ENCODE data around the gene MEP1A.

Gene MEP1A

DNA sequence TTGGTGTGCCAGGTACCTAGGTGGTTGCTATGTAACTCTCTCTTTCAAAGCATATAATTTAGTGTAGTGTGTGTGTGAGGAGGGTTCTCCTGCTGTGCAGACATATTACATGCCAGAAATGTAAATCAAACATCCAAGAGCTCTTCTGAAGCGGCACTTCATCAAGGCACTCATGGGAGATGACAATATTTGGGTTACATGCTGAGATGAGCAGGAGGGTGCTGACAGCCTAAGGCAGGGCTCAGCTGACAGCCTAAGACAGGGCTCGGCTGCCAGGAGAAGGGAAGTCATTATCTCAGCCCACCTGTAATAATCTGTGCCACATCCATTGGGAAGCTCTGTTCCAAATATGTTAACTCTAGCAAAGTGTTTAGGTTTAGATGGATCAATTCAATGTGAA is 89.5 kb downstream of the MEP1A start:
- Histone ChIP-seq H3K27me3 (ENCODE audit: insufficient read depth, low read length, poor library complexity, severe bottlenecking) (no peaks in the 10 kb centered on the region), H3K9me3 (ENCODE audit: insufficient read depth, low read depth, low read length) (no peaks in the 10 kb centered on the region), H3F3A (ENCODE audit: low read depth) (no peaks in the 10 kb centered on the region), H3K36me3 (ENCODE audit: insufficient read depth, low read length) (no peaks in the 10 kb centered on the region), H3K9ac (ENCODE audit: low read depth, low read length, poor library complexity, severe bottlenecking) (no peak overlapping the region), H3K9me2 (replicated peaks; ENCODE audit: low read depth, low read length) (no peaks in the 10 kb centered on the region; the same call in 1 of the 2 replicates), H3K4me2 (ENCODE audit: low read depth, low read length, poor library complexity, severe bottlenecking) (no peak overlapping the region), H3K4me3 (ENCODE audit: low read length, poor library complexity, severe bottlenecking) (no peak overlapping the region), H3K79me2 (ENCODE audit: insufficient read depth, low read length) (no peaks in the 10 kb centered on the region), H4K20me1 (ENCODE audit: insufficient read depth, low read length, poor library complexity, severe bottlenecking) (no peaks in the 10 kb centered on the region), H3K4me1 (ENCODE audit: insufficient read depth, low read length, poor library complexity, severe bottlenecking) (no peaks in the 10 kb centered on the region), H2AFZ (ENCODE audit: low read length) (no peak overlapping the region)
- no peak for TF ChIP-seq EZH2phosphoT487 (IDR thresholded peaks at IDR 0.05; ENCODE audit: borderline replicate concordance)
- TF ChIP-seq, protein P1, sequence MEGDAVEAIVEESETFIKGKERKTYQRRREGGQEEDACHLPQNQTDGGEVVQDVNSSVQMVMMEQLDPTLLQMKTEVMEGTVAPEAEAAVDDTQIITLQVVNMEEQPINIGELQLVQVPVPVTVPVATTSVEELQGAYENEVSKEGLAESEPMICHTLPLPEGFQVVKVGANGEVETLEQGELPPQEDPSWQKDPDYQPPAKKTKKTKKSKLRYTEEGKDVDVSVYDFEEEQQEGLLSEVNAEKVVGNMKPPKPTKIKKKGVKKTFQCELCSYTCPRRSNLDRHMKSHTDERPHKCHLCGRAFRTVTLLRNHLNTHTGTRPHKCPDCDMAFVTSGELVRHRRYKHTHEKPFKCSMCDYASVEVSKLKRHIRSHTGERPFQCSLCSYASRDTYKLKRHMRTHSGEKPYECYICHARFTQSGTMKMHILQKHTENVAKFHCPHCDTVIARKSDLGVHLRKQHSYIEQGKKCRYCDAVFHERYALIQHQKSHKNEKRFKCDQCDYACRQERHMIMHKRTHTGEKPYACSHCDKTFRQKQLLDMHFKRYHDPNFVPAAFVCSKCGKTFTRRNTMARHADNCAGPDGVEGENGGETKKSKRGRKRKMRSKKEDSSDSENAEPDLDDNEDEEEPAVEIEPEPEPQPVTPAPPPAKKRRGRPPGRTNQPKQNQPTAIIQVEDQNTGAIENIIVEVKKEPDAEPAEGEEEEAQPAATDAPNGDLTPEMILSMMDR (conservative IDR thresholded peaks at IDR 0.05; ENCODE audit: low read length): no peak

- H3K27me3 ChIP-seq (ENCODE audit: insufficient read depth, low read length, poor library complexity, severe bottlenecking): no peaks in the 10 kb centered on the region
- no peak overlapping the region for H3K9ac ChIP-seq (ENCODE audit: low read depth, low read length, poor library complexity, severe bottlenecking)
- H3K36me3 ChIP-seq (ENCODE audit: insufficient read depth, low read length): no peaks in the 10 kb centered on the region
- no peak overlapping the region for H3K4me3 ChIP-seq (ENCODE audit: low read length, poor library complexity, severe bottlenecking)
- no peak overlapping the region for H2AFZ ChIP-seq (ENCODE audit: low read length)
- no peaks in the 10 kb centered on the region for H3F3A ChIP-seq (ENCODE audit: low read depth)
- H4K20me1 ChIP-seq (ENCODE audit: insufficient read depth, low read length, poor library complexity, severe bottlenecking): no peaks in the 10 kb centered on the region
- TF ChIP-seq, protein P1 (conservative IDR thresholded peaks at IDR 0.05; ENCODE audit: low read length): no peak
- TF ChIP-seq EZH2phosphoT487 (IDR thresholded peaks at IDR 0.05; ENCODE audit: borderline replicate concordance): no peak
- H3K4me1 ChIP-seq (ENCODE audit: insufficient read depth, low read length, poor library complexity, severe bottlenecking): no peaks in the 10 kb centered on the region
- H3K9me3 ChIP-seq (ENCODE audit: insufficient read depth, low read depth, low read length): no peaks in the 10 kb centered on the region
- H3K4me2 ChIP-seq (ENCODE audit: low read depth, low read length, poor library complexity, severe bottlenecking): no peak overlapping the region
- peaks cover 3% of the 10 kb centered on the region; the same call in 1 of the 2 replicates for H3K9me2 ChIP-seq (replicated peaks; ENCODE audit: low read depth, low read length)
- H3K79me2 ChIP-seq (ENCODE audit: insufficient read depth, low read length): no peaks in the 10 kb centered on the region
These were observed 94.8 kb downstream of the MEP1A start for GRCh38 chr6:46888031-46888430.

GRCh38 chr6:46888578-46888977 is 95.4 kb downstream of the MEP1A start:
- Histone ChIP-seq H3K4me1 (ENCODE audit: insufficient read depth, low read length, poor library complexity, severe bottlenecking) (no peaks in the 10 kb centered on the region), H3K79me2 (ENCODE audit: insufficient read depth, low read length) (no peaks in the 10 kb centered on the region), H3K9ac (ENCODE audit: low read depth, low read length, poor library complexity, severe bottlenecking) (no peak overlapping the region), H3K4me3 (ENCODE audit: low read length, poor library complexity, severe bottlenecking) (no peak overlapping the region), H3K4me2 (ENCODE audit: low read depth, low read length, poor library complexity, severe bottlenecking) (no peak overlapping the region), H4K20me1 (ENCODE audit: insufficient read depth, low read length, poor library complexity, severe bottlenecking) (no peaks in the 10 kb centered on the region), H3K9me2 (replicated peaks; ENCODE audit: low read depth, low read length) (peaks cover 3% of the 10 kb centered on the region; the same call in 1 of the 2 replicates), H3K27me3 (ENCODE audit: insufficient read depth, low read length, poor library complexity, severe bottlenecking) (no peaks in the 10 kb centered on the region), H3F3A (ENCODE audit: low read depth) (no peaks in the 10 kb centered on the region), H2AFZ (ENCODE audit: low read length) (no peak overlapping the region), H3K9me3 (ENCODE audit: insufficient read depth, low read depth, low read length) (no peaks in the 10 kb centered on the region), H3K36me3 (ENCODE audit: insufficient read depth, low read length) (no peaks in the 10 kb centered on the region)
- no peak for TF ChIP-seq EZH2phosphoT487 (IDR thresholded peaks at IDR 0.05; ENCODE audit: borderline replicate concordance)
